ENCODE data around the gene MYD88. TPM values are rescaled to one million over a fixed set of nuclear protein-coding genes. Genes with fewer than 3 reads are reported as not detected.

MYD88 gene
- total and polyA plus RNA-seq, 9 of the 15 experiments (the other 6 are each of a cell fraction or from before 2014, with no cell fraction given): 3.2 to 47.3 (median 27.6) TPM

- 11% methylated on average over 7 of the region's 7 CpGs for WGBS (ENCODE audit: insufficient coverage, low coverage, missing lambda C conversion rate)
- ChIA-PET POLR2A (interaction anchor here (0.8 to 1.2 kb wide), 4 partner anchors 8 to 29 kb away, joined by 3 read pairs; partner anchors contain the start of gene ACAA1), CTCF (ENCODE audit: low intra/inter-chr PET ratio) (no interaction called here)
- TF ChIP-seq, protein P1, sequence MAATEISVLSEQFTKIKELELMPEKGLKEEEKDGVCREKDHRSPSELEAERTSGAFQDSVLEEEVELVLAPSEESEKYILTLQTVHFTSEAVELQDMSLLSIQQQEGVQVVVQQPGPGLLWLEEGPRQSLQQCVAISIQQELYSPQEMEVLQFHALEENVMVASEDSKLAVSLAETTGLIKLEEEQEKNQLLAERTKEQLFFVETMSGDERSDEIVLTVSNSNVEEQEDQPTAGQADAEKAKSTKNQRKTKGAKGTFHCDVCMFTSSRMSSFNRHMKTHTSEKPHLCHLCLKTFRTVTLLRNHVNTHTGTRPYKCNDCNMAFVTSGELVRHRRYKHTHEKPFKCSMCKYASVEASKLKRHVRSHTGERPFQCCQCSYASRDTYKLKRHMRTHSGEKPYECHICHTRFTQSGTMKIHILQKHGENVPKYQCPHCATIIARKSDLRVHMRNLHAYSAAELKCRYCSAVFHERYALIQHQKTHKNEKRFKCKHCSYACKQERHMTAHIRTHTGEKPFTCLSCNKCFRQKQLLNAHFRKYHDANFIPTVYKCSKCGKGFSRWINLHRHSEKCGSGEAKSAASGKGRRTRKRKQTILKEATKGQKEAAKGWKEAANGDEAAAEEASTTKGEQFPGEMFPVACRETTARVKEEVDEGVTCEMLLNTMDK (IDR thresholded peaks at IDR 0.05; ENCODE audit: borderline replicate concordance, insufficient read depth, low read depth, low read length, poor library complexity, severe bottlenecking): no peak
- TF ChIP-seq TCFL5 (CRISPR knock-in tag; conservative IDR thresholded peaks at IDR 0.05) (no peak), NR2F6 (CRISPR knock-in tag; IDR thresholded peaks at IDR 0.05) (no peak), CREB3L1 (IDR thresholded peaks at IDR 0.05; ENCODE audit: borderline replicate concordance, low read depth) (no peak), HNRNPUL1 (IDR thresholded peaks at IDR 0.05; ENCODE audit: low read length) (no peak), TFAM (CRISPR knock-in tag; conservative IDR thresholded peaks at IDR 0.05) (no peak), ZSCAN29 (IDR thresholded peaks at IDR 0.05) (no peak), XRCC4 (IDR thresholded peaks at IDR 0.05; ENCODE audit: extremely low read depth, insufficient read depth, insufficient read length) (no peak), LARP7 (IDR thresholded peaks at IDR 0.05) (no peak), RNF2 (IDR thresholded peaks at IDR 0.05) (no peak), FOXP1 (CRISPR knock-in tag; IDR thresholded peaks at IDR 0.05) (no peak), MNT (conservative IDR thresholded peaks at IDR 0.05) (no peak), TCF15 (CRISPR knock-in tag; IDR thresholded peaks at IDR 0.05) (no peak)
- TF ChIP-seq, protein P2, sequence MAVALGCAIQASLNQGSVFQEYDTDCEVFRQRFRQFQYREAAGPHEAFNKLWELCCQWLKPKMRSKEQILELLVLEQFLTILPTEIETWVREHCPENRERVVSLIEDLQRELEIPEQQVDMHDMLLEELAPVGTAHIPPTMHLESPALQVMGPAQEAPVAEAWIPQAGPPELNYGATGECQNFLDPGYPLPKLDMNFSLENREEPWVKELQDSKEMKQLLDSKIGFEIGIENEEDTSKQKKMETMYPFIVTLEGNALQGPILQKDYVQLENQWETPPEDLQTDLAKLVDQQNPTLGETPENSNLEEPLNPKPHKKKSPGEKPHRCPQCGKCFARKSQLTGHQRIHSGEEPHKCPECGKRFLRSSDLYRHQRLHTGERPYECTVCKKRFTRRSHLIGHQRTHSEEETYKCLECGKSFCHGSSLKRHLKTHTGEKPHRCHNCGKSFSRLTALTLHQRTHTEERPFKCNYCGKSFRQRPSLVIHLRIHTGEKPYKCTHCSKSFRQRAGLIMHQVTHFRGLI (CRISPR knock-in tag; IDR thresholded peaks at IDR 0.05): no peak
Measured at GRCh38 chr3:38107911-38108648, 30.4 kb upstream of the MYD88 start.

More at GRCh38 chr3:38107911-38108648, 30.4 kb upstream of the MYD88 start:
- Histone ChIP-seq H2AFZ (ENCODE audit: low read depth, low read length) (no peak overlapping the region), H3K79me2 (ENCODE audit: control insufficient read depth, insufficient read depth, low read length) (no peaks in the 10 kb centered on the region), H4K20me1 (replicated peaks; ENCODE audit: control insufficient read depth, insufficient read depth, low read length) (peaks cover 8% of the 10 kb centered on the region; the same call in 1 of the 2 replicates), H3K36me3 (ENCODE audit: control insufficient read depth, insufficient read depth, low read length) (no peaks in the 10 kb centered on the region), H3K4me2 (ENCODE audit: insufficient read depth, low read length) (no peak overlapping the region), H3K4me1 (replicated peaks in 1 of 2; ENCODE audit: control insufficient read depth in 2 of 2, insufficient read depth in 2 of 2, low read length in 2 of 2) (peaks cover 0 to 10% of the 10 kb centered on the region in 2 experiments; a peak in 2 of 5 replicates), H3K9ac (ENCODE audit: insufficient read depth in 1 of 2, low read depth in 2 of 2, low read length in 2 of 2) (no peak overlapping the region), H3K27ac (ENCODE audit: extremely low read depth, low read depth, low read length) (no peak overlapping the region), H3K4me3 (no peak overlapping the region), H3K9me3 (replicated peaks; ENCODE audit: control insufficient read depth, insufficient read depth, low read depth, low read length) (no peaks in the 10 kb centered on the region), H3K9me1 (ENCODE audit: control insufficient read depth, insufficient read depth, low read length) (no peaks in the 10 kb centered on the region), H3K27me3 (ENCODE audit: control insufficient read depth in 2 of 2, insufficient read depth in 2 of 2, low read length in 2 of 2) (peaks cover 12 to 45% of the 10 kb centered on the region in 2 experiments; a peak in 4 of 5 replicates)
- in situ Hi-C loops (cut with MboI): no loop called here
- ATAC-seq: no peak
- no peak for FAIRE-seq
- intact Hi-C loops (cut with micrococcal nuclease): no loop called here
- DNase-seq (ENCODE audit: extremely low read depth in 1 of 4, low spot score in 3 of 4): no peak
- no TSS peak for BruUV-seq (replicated peaks)
